NCI-H2107 treated with DMSO at 0.1 percent for 48 hours (cell line): ENCODE data around the gene CACFD1.

Experiments
- DNase-seq: peaks from one replicate; lab custom pipeline; 2025; ENCODE audit not compliant: unreplicated experiment; lab: John Stamatoyannopoulos, UW

CACFD1 gene

GRCh38 chr9:133478851-133479711, 19.3 kb downstream of the CACFD1 start, which contains the start of gene SLC2A6:
Gene SLC2A6 (minus strand): TSS chr9:133479099. CDS start chr9:133479059, 40 bp downstream.
- DNase-seq: peak; percentile 34

- DNase-seq: no peak
Observed at GRCh38 chr9:133483611-133484010, 23.8 kb downstream of the CACFD1 start.

DNA sequence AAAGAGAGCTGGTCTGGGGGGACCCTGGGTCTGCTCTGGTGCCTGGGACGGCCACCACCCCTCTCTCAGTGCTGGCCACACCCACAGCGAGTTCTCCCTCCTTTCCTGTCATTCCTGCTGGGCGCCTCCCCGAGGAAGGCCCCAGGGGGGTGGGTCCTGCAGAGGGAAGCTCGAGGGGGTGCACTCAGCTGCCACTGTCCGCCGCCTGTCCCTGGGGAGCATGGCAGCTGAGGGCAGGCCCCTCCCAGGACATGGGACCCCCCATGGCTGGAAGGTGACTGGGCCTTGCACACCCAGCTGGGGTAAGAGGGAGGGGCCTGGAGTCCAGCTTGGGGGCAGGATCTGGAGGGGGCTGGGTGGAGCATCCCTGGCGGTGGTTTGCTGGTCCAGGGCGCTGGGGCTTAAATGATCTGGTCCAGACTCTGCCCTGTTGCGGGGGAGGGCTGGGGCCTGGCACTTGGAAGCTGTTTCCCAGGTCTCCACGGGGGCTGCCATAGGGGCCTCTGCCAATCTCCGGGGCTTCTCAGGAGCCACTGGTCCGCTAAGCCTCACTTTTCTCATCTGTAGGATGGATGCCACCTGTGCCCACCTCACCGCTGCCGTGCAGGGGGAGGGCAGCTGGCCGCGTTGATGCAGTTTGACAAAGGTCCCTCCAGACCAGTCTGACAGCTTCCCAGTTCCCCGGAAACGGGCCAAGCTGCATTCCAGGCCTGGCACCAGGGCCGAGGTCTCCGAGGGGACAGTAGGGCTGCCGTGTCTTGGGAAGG, 25.1 kb downstream of the CACFD1 start:
- no peak for DNase-seq

DNA sequence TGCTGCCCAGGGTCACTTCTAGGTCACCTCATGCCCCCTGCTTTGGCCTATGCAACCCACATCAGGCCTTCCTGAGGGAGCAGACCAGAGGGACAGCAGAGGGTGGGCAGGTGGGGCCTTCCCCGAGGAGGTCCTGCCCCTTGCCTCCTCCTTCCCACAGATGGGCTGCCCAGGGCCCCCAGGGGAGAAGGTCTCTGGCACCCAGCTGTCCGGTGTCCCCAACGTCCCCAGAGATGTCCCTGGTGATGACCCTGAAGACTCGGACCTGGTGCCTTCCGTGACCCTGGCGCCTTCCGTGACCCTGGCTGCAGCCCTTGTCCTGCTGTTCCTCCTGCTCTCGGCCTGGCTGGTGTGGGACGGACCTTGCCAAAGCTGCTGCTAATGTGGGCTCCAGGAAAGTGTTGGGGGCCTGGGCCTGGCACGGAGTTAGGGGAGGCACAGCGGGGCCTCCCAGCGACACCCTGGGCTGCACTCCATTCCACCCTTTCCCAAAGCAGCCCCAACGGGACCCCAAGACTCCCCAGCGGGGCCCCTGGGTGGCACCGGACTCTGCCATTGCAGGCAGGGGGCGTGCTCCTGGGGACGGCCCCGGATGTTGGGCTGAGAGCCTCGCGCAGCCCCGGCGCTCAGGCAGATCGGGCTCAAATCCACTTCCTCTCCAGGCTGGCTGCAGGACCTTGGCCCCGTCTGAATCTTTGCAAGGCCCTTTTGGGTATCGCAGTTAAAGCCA, 25.9 kb downstream of the CACFD1 start:
- no peak for DNase-seq

DNA sequence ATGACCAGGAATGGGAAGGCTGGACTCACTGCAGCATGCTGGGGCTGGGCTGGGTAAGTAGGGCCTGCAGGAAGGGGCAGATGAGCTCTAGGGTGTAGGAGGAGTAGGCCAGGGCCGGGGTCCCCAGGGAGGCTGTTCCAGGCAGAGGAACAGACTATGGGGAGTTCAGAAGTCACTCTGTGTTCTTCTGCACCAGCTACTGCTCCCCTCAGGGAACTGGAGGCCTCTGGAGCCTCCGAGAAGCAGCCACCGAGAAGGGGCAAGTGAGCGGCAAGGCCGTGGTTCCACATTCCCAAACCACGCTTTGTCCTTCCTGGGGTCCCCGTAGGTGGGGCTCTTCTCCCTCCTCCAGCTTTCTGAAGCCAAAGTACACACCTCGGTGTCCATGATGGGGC, 27.6 kb downstream of the CACFD1 start:
- DNase-seq: no peak

- no peak for DNase-seq
Observed at GRCh38 chr9:133488686-133489252, 29.0 kb downstream of the CACFD1 start.

DNA sequence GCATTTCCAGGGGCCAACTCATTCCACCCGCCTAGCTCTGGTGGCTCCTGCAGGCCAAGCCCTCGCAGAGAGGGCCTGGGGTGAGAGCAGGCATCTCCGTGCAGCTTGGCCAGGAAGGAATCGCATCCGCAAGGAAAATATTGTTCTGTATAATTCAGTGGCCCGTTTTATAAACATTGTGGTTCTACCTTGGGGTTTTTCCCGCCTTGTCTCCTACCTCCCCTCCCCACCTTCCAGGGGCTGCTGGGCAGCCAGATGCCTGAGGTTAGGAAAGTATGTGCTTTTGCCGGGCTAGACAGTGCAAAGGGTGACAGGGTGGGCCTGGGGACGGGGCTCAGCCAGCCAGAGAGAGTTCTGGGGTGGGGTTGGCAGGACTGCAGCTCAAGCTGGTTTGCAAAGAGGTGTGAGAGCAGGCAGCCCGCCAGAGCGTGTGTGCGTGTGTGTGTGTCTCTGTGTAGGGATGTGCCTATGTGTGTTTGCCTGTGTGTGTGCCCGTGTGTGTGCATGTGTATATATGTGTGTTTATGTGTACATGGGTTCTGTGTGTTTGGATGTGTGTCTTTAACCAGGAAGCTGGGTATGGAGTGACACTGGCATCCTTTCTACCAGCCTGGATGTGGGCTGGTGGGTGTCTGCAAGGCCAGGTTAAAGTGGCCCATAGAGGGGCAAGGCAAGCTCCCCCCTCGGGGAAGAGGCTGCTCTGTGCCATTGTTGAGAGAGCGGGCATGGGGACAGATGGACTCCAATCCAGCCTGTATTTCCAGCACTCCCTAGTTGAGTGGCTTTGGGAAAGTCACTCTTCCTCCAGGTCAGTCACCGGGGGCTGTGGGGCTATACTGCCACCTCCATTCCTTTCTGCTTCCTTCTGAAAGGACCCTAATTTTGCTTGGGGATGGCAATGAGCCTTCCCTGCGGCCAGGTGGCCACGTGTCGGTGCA, 29.7 kb downstream of the CACFD1 start:
- DNase-seq: no peak

DNA sequence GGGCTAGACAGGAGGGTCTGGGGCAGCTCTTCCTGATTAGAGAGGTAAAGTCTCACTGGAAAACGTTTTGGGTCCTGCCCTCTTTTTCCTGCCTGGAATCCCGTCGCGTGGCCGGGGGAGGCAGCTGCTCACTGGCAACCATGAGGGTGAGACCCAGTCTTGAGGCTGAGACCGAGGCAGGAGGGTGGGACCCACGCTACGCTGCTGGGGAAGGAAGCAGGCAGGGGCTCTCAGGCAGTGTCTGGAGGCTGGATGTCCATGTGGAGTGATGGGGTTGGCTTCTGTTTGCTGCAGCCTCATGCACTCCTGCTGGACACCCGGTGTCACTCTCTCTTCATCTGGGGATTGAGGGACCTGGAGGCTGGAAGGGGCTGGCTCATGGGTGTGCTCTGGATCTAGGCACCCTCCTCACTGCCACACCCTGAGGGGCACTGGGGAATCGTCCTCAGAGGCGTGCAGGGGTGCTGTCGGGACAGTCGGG, 30.5 kb downstream of the CACFD1 start:
- no peak for DNase-seq

DNA sequence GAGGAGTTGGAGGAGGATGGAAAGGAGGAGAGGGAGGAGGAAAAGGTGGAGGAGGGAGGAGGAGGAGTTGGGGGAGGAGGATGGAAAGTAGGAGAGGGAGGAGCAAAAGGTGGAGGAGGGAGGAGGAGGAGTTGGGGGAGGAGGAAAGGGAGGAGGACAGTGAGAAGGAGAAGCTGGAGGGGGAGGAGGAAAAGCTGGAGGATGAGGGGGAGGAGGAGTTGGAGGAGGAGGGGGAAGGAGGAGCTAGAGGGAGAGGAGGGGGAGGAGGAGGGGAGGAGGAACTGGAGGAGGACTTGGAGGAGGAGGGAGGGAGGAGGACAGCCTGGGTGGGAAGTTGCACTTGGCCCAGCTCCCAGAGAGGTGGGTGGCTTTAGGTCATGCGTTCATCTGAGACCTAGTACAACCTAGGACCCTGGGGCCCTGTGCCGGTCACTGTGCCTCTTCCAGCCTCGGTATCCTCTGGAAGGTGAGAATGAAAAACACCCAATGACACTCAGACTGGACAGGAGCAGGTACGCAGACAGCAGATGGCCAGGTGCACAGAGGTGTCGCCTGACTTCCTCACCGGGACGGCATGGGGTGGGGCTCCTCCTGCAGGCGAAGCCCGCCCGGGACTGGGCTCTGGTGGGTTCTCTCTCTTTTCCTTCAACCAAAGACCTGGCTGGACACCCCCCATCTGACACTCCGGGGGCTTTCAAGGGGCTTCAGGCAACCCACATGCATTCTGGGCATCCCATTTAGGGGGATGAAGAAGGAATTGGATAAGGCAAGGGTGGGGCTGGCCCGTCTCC, 31.3 kb downstream of the CACFD1 start:
- no peak for DNase-seq

GRCh38 chr9:133491656-133491925, 31.8 kb downstream of the CACFD1 start:
- no peak for DNase-seq

DNA sequence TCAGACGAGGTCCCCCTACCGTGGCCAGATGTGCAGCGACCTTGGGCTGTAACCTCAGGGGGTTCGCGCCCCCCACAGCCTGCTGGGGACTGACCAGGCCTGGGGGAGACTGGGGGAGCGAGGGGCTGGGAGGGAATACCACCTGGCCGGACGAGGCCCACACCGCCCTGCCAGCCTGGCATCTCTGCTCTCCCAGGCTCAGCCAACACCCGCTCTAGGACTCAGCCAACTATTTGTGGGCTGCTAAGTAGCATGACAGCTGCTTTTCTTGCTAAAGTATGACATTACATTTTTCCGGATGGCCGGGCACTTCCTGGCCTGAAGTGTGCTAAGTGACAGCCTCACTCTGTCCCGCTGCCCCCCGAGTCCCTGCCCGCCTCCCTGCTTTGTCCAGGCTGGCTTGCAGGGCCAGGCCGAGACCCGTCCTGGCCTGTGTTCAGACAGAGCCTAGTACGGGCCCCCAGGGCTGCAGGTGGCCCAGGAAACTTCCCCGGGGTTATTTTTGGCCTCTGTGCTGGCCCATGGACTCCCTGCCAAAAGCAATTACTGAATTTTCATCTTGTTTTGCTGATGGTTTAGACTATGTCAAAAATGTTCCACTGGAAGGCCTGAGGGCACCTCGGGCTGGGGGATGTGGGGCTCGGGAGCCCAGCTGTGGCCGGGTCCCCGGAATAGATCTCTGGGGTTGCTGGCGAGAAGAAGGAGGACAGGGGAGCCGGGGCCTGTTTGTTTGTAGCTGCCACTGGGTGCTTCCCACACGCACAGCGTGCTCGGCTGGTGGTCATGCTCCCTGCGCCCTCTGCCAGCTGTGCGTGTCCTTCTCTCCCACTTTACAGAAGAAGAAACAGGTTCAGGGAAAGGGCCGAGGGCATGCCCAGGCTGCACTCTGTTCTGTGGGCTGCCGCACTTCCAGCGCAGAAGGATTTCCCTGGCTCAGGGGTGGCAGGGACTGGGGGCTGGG, 32.6 kb downstream of the CACFD1 start:
- no peak for DNase-seq

DNA sequence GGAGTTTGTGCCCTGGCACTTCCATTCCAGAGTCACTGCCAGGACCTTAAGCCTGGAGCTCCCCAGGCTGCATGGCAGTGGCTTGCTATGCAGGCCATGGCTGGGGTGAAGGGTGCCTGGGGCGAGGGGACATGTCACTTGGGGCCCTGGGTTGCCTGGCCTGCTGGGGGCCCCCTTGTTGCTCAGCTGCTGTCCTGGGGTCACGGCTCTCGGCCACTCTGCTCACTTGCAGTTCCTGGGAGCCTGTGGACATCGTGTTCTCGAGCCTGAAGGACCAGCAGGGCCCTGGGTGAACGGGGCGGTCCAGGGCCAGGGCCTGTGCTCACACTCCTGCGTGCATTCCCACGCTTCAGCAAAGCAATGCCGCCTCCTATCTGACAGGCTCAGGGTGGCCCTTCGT, 33.6 kb downstream of the CACFD1 start:
- DNase-seq: no peak

DNA sequence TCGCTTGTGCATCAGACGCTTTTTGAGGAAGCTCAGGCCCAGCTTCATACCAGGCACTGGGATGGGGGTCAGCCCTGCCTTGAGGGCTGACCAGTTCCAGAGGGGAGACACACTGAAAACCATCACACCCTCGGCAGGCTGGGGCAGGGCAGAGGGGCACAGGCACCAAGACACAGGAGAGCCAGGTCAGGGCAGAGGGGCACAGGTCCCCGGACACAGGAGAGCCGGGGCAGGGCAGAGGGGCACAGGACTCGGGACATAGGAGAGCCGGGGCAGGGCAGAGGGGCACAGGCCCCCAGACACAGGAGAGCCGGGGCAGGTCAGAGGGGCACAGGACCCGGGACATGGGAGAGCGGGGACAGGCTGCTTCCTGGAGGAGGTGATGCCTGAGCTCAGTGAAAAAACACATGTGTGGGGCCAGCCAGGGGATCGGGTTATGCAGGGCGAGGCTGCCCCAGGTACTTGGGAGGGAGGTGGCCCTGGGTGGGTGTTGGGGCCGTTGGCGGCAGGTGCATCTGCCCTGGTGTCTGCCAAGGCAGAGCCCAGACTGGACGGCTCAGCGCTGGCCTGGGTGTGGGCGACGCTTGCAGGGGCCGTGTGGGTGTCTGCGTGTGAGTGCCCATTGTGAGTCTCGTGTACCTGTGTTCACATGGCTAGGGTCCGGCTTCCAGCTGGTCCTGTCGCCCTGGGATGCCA, 34.2 kb downstream of the CACFD1 start:
- no peak for DNase-seq

DNA sequence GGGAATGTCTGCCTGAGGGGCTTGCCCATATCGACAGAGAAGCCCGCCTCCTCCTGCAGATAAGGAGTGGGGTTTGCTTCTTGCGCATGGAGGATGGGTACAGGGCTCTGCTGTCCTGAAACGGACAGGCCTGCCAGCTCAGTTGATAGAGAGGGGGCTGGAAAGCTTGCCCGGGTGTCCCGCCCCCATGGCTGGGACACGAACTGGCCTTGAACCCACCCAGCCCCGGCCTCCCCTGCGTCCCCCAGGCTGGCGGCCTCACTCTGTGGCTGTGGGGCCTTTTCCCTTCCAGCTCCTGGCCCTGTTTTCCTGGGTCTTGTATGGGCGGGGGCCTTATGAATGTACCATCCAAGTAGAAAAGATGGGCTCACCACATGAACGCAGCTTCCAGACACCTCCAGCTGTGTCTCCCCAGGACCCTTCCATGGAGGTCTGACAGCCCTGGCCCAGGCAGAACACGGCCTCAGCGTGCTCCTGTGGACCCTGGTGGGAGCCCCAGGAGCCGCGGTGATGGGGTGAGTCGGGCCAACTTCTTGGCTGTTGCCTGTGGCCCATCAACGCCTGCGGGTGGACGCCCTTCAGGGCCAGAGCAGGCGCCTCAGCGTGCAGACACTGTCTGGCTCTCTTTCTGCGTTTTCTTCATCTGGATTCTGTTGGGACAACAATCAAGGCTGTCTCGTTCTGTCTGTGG, 35.0 kb downstream of the CACFD1 start:
- no peak for DNase-seq

- DNase-seq: no peak
Observed at GRCh38 chr9:133495327-133496293, 35.8 kb downstream of the CACFD1 start.
